Astrocyte (in vitro differentiated cells and primary cell): ENCODE measurements around the gene MRPL55. TPM values are rescaled to one million over a fixed set of nuclear protein-coding genes. Genes with fewer than 3 reads are reported as not detected.

Source experiments
- DNase-seq: peaks from one replicate; pipeline ENCODE4 v3.0.0-alpha.2; 2010; ENCODE audit warnings: low read depth
- FAIRE-seq: peaks from 2 replicates; lab custom pipeline; 2011; peaks lifted over from hg19 to GRCh38; lab: Jason Lieb, UNC
- H2AFZ ChIP-seq: 2 replicates; pipeline ENCODE4 v1.6.0; 2012; ENCODE audit warnings: low read depth, low read length, inconsistent platforms
- H3K27ac ChIP-seq: 2 replicates; pipeline ENCODE4 v1.5.1; 2011; ENCODE audit warnings: low read depth, low read length, inconsistent platforms
- H3K27me3 ChIP-seq: 2 replicates; pipeline ENCODE4 v1.6.0; 2011; ENCODE audit warnings: low read length, inconsistent platforms; ENCODE audit not compliant: insufficient read depth
- H3K36me3 ChIP-seq: 2 replicates; pipeline ENCODE4 v1.5.1; 2011; ENCODE audit warnings: low read length, inconsistent platforms; ENCODE audit not compliant: insufficient read depth
- H3K4me1 ChIP-seq: 2 replicates; pipeline ENCODE4 v1.5.1; 2011; ENCODE audit warnings: low read length, inconsistent platforms; ENCODE audit not compliant: insufficient read depth
- H3K4me2 ChIP-seq: 2 replicates; pipeline ENCODE4 v1.6.0; 2012; ENCODE audit warnings: low read length, inconsistent platforms
- H3K4me3 ChIP-seq: 2 replicates; pipeline ENCODE4 v1.5.1; 2011; ENCODE audit warnings: low read depth, mild to moderate bottlenecking, low read length, inconsistent platforms; ENCODE audit not compliant: insufficient read depth
- H3K79me2 ChIP-seq: 2 replicates; pipeline ENCODE4 v1.6.0; 2012; ENCODE audit warnings: mild to moderate bottlenecking, low read length, inconsistent platforms; ENCODE audit not compliant: insufficient read depth
- H3K9ac ChIP-seq: 2 replicates; pipeline ENCODE4 v1.6.0; 2012; ENCODE audit warnings: mild to moderate bottlenecking, low read length, inconsistent platforms
- H3K9me3 ChIP-seq: 2 replicates; pipeline ENCODE4 v1.5.1; 2012; ENCODE audit warnings: low read depth, mild to moderate bottlenecking, low read length, inconsistent platforms; ENCODE audit not compliant: insufficient read depth
- H4K20me1 ChIP-seq: 2 replicates; pipeline ENCODE4 v1.6.0; 2012; ENCODE audit warnings: low read length, inconsistent platforms; ENCODE audit not compliant: insufficient read depth
- H3K27ac Mint-ChIP-seq: one replicate; pipeline ENCODE4 v1.8.0; 2021; ENCODE audit warnings: mild to moderate bottlenecking, mixed read lengths; ENCODE audit not compliant: unreplicated experiment
- H3K27me3 Mint-ChIP-seq: one replicate; pipeline ENCODE4 v1.8.0; 2021; ENCODE audit warnings: low read depth, mixed read lengths; ENCODE audit not compliant: unreplicated experiment
- H3K36me3 Mint-ChIP-seq: one replicate; pipeline ENCODE4 v1.8.0; 2021; ENCODE audit warnings: low read depth, mixed read lengths; ENCODE audit not compliant: unreplicated experiment
- H3K4me1 Mint-ChIP-seq: one replicate; pipeline ENCODE4 v1.8.0; 2021; ENCODE audit warnings: low read depth, mixed read lengths; ENCODE audit not compliant: unreplicated experiment
- H3K4me3 Mint-ChIP-seq: one replicate; pipeline ENCODE4 v1.8.0; 2021; ENCODE audit warnings: mild to moderate bottlenecking, moderate library complexity, mixed read lengths; ENCODE audit not compliant: unreplicated experiment
- H3K9me3 Mint-ChIP-seq: one replicate; pipeline ENCODE4 v1.8.0; 2021; ENCODE audit warnings: mild to moderate bottlenecking, mixed read lengths; ENCODE audit not compliant: unreplicated experiment
- CTCF ChIP-seq: IDR thresholded peaks from 2 replicates; pipeline ENCODE4 v1.5.1; 2011; ENCODE audit warnings: low read depth, mild to moderate bottlenecking, inconsistent platforms, low read length, moderate library complexity; ENCODE audit not compliant: insufficient read depth
- EZH2 ChIP-seq: IDR thresholded peaks from 2 replicates; pipeline ENCODE4 v1.6.1; 2012; ENCODE audit warnings: mild to moderate bottlenecking, low read length, inconsistent platforms; ENCODE audit not compliant: insufficient read depth
- total RNA-seq: library from RNA; stranded (reverse); gene quantifications from 2 replicates; pipeline ENCODE4 v1.2.1, GENCODE V29; 2021

The MRPL55 gene
- total RNA-seq, 1 donor from 2014 or later = 50.8 TPM

GRCh38 chr1:228136901-228137300 is 27.8 kb upstream of the MRPL55 start:
- H3K4me1 Mint-ChIP-seq = peaks cover under 1% of the 10 kb centered on the region
- no peaks in the 10 kb centered on the region for H3K36me3 Mint-ChIP-seq
- H3K4me3 ChIP-seq = no peak overlapping the region
- H3K27ac ChIP-seq = no peak overlapping the region
- no peak overlapping the region for H3K27ac Mint-ChIP-seq
- peaks cover 18% of the 10 kb centered on the region for H3K79me2 ChIP-seq
- no peak overlapping the region for H3K4me3 Mint-ChIP-seq
- H3K36me3 ChIP-seq = no peaks in the 10 kb centered on the region
- no peak overlapping the region for H2AFZ ChIP-seq
- H3K9me3 ChIP-seq = no peaks in the 10 kb centered on the region
- no peak overlapping the region for H3K4me2 ChIP-seq
- H3K27me3 ChIP-seq = peaks cover 31% of the 10 kb centered on the region
- H3K27me3 Mint-ChIP-seq = peaks cover 35% of the 10 kb centered on the region
- H3K4me1 ChIP-seq = peaks cover 10% of the 10 kb centered on the region
- H3K9me3 Mint-ChIP-seq = peaks cover 2% of the 10 kb centered on the region
- DNase-seq (no peak), FAIRE-seq (no peak)
- no peak for TF ChIP-seq EZH2
- no peak for TF ChIP-seq CTCF
- H4K20me1 ChIP-seq = peaks cover 14% of the 10 kb centered on the region
- H3K9ac ChIP-seq = no peak overlapping the region

- Mint-ChIP-seq H3K9me3 (no peaks in the 10 kb centered on the region), H3K4me1 (peaks cover 2% of the 10 kb centered on the region), H3K36me3 (no peaks in the 10 kb centered on the region), H3K27ac (no peak overlapping the region), H3K4me3 (no peak overlapping the region), H3K27me3 (peaks cover 41% of the 10 kb centered on the region)
- DNase-seq = no peak
- Histone ChIP-seq H3K4me1 (no peaks in the 10 kb centered on the region), H3K27ac (no peak overlapping the region), H2AFZ (no peak overlapping the region), H3K79me2 (no peaks in the 10 kb centered on the region), H3K9me3 (no peaks in the 10 kb centered on the region), H4K20me1 (no peaks in the 10 kb centered on the region), H3K36me3 (no peaks in the 10 kb centered on the region), H3K9ac (no peak overlapping the region), H3K4me2 (no peak overlapping the region), H3K27me3 (peaks cover 31% of the 10 kb centered on the region), H3K4me3 (no peak overlapping the region)
- TF ChIP-seq EZH2 (no peak), CTCF (no peak)
- no peak for FAIRE-seq
Measured at GRCh38 chr1:228134591-228134990, 25.5 kb upstream of the MRPL55 start.

- Histone ChIP-seq H3K9ac (no peak overlapping the region), H3K27ac (no peak overlapping the region), H3K27me3 (peaks cover 29% of the 10 kb centered on the region), H2AFZ (no peak overlapping the region), H4K20me1 (no peaks in the 10 kb centered on the region), H3K9me3 (no peaks in the 10 kb centered on the region), H3K4me3 (no peak overlapping the region), H3K36me3 (no peaks in the 10 kb centered on the region), H3K4me2 (no peak overlapping the region), H3K4me1 (no peaks in the 10 kb centered on the region), H3K79me2 (no peaks in the 10 kb centered on the region)
- no peaks in the 10 kb centered on the region for H3K9me3 Mint-ChIP-seq
- H3K4me3 Mint-ChIP-seq = no peak overlapping the region
- FAIRE-seq (no peak), DNase-seq (no peak)
- no peak overlapping the region for H3K27ac Mint-ChIP-seq
- H3K27me3 Mint-ChIP-seq = peaks cover 41% of the 10 kb centered on the region
- H3K36me3 Mint-ChIP-seq = no peaks in the 10 kb centered on the region
- TF ChIP-seq CTCF (no peak), EZH2 (no peak)
- peaks cover 2% of the 10 kb centered on the region for H3K4me1 Mint-ChIP-seq
Measured at GRCh38 chr1:228131766-228132165, 22.7 kb upstream of the MRPL55 start.
